Body of pancreas (tissue), 4 donors: Measurements from ENCODE around the gene SPATS2L. TPM values are rescaled to one million over a fixed set of nuclear protein-coding genes. Genes with fewer than 3 reads are reported as not detected.

Experiments
- ATAC-seq: fragments of 150-250 bp; one replicate; pipeline ENCODE4 v1.9.1; 2016
- DNase-seq, 4 donors: peaks; one replicate each; pipeline ENCODE4 v3.0.0-alpha.2; 2019
- H3K27ac ChIP-seq, 4 donors: fragments of 200-600 bp; sonication (generic); 1 replicate in 3 of 4; 2 replicates in 1 of 4; pipeline versions ENCODE4 v1.5.1 to v1.6.1; 2016 to 2019; ENCODE audit warnings: mild to moderate bottlenecking in 1 of 4, mixed read lengths in 1 of 4, moderate library complexity in 1 of 4
- H3K27me3 ChIP-seq, 2 donors: fragments of 200-600 bp; sonication (generic); one replicate each; pipeline ENCODE4 v1.6.0; 2016; ENCODE audit warnings: mild to moderate bottlenecking in 1 of 2
- H3K36me3 ChIP-seq, 2 donors: fragments of 200-600 bp; sonication (generic); replicated peaks in 1 of 2; 2 replicates each; pipeline ENCODE4 v1.5.1; 2016; ENCODE audit warnings: low read depth in 2 of 2; ENCODE audit not compliant: insufficient read depth in 1 of 2
- H3K4me1 ChIP-seq: fragments of 200-600 bp; sonication (generic); one replicate; pipeline ENCODE4 v1.6.0; 2016
- H3K4me3 ChIP-seq, 2 donors: fragments of 200-600 bp; sonication (generic); 1 replicate in 1 of 2; 2 replicates in 1 of 2; pipeline ENCODE4 v1.5.1; 2016 to 2019
- H3K9me3 ChIP-seq, 3 donors: fragments of 200-600 bp; sonication (generic); 1 replicate in 2 of 3; 2 replicates in 1 of 3; pipeline ENCODE4 v1.5.1; 2016
- CTCF ChIP-seq, 7 experiments: fragments of 450-650 bp in 4 of 7; fragments of 200-600 bp in 3 of 7; sonication (generic) in 3 of 7; IDR thresholded peaks; one replicate each; pipeline ENCODE4 v1.5.1; 2016 to 2019; ENCODE audit warnings: antibody characterized with exemption in 7 of 7
- POLR2A ChIP-seq, 3 donors: fragments of 450-650 bp; IDR thresholded peaks; one replicate each; pipeline ENCODE4 v1.6.1; 2016; ENCODE audit warnings: antibody characterized with exemption in 3 of 3, mild to moderate bottlenecking in 2 of 3
- WGBS, 2 donors: methylation state at CpG; one replicate each; pipeline ENCODE4 v1.1.5; 2017; 5-methylcytosine and 5-hydroxymethylcytosine counted together
- intact Hi-C: fragments of 100-400 bp; cut with DNase I; formaldehyde crosslinking; loops from one replicate; pipeline ENCODE4 v1.15.1; 2023
- total RNA-seq, 2 donors: library from RNA; depleted of rRNA; stranded (reverse); fragments of >200 nt; gene quantifications; one replicate each; pipeline ENCODE4 v1.1.0, GENCODE V29; 2016

Gene SPATS2L
- total RNA-seq, 2 donors from 2014 or later: 39.2 to 49.8 TPM

- Histone ChIP-seq H3K9me3 (no peaks in the 10 kb centered on the region), H3K4me1 (no peaks in the 10 kb centered on the region), H3K27me3 (no peaks in the 10 kb centered on the region), H3K36me3 (no peaks in the 10 kb centered on the region), H3K4me3 (no peak overlapping the region), H3K27ac (no peak overlapping the region)
- ATAC-seq (no peak), DNase-seq (no peak)
- intact Hi-C loops: no loop called here
- TF ChIP-seq POLR2A (IDR thresholded peaks at IDR 0.05): no peak
- TF ChIP-seq CTCF (IDR thresholded peaks at IDR 0.05): no peak
- WGBS, 2 donors: 67 to 80% methylated on average over 5 of the region's 5 CpGs
These were observed 31.0 kb upstream of the SPATS2L start for GRCh38 chr2:200275295-200276013.

- ATAC-seq: no peak
These were observed 30.0 kb upstream of the SPATS2L start for GRCh38 chr2:200276472-200276871.

GRCh38 chr2:200278694-200279316 is 27.7 kb upstream of the SPATS2L start:
- Histone ChIP-seq H3K27ac (no peak overlapping the region), H3K4me3 (no peak overlapping the region), H3K36me3 (no peaks in the 10 kb centered on the region), H3K9me3 (no peaks in the 10 kb centered on the region), H3K4me1 (no peaks in the 10 kb centered on the region), H3K27me3 (no peaks in the 10 kb centered on the region)
- TF ChIP-seq CTCF (IDR thresholded peaks at IDR 0.05): no peak
- TF ChIP-seq POLR2A (IDR thresholded peaks at IDR 0.05): no peak
- intact Hi-C loops: no loop called here
- no peak for ATAC-seq
- 55 to 67% methylated on average over 6 of the region's 6 CpGs for WGBS, 2 donors
- no peak for DNase-seq

More at GRCh38 chr2:200276472-200276871, 30.0 kb upstream of the SPATS2L start:
- intact Hi-C loops: no loop called here
- no peaks in the 10 kb centered on the region for H3K27me3 ChIP-seq
- H3K9me3 ChIP-seq: no peaks in the 10 kb centered on the region
- DNase-seq: no peak
- no peaks in the 10 kb centered on the region for H3K4me1 ChIP-seq
- H3K4me3 ChIP-seq: no peak overlapping the region
- H3K27ac ChIP-seq: no peak overlapping the region
- TF ChIP-seq POLR2A (IDR thresholded peaks at IDR 0.05): no peak
- no peak for TF ChIP-seq CTCF (IDR thresholded peaks at IDR 0.05)
- no peaks in the 10 kb centered on the region for H3K36me3 ChIP-seq
- 90 to 97% methylated on average over 2 of the region's 2 CpGs for WGBS, 2 donors

GRCh38 chr2:200279857-200280256 is 26.6 kb upstream of the SPATS2L start:
- ATAC-seq (no peak), DNase-seq (no peak)
- no peaks in the 10 kb centered on the region for H3K4me1 ChIP-seq
- no peak for TF ChIP-seq POLR2A (IDR thresholded peaks at IDR 0.05)
- TF ChIP-seq CTCF (IDR thresholded peaks at IDR 0.05): no peak
- H3K27ac ChIP-seq: no peak overlapping the region
- H3K4me3 ChIP-seq: no peak overlapping the region
- intact Hi-C loops: no loop called here
- H3K36me3 ChIP-seq: no peaks in the 10 kb centered on the region
- no peaks in the 10 kb centered on the region for H3K9me3 ChIP-seq
- H3K27me3 ChIP-seq: no peaks in the 10 kb centered on the region

GRCh38 chr2:200286578-200286977 is 19.9 kb upstream of the SPATS2L start:
- no peak for DNase-seq
- no peaks in the 10 kb centered on the region for H3K4me1 ChIP-seq
- ATAC-seq: no peak
- TF ChIP-seq CTCF (IDR thresholded peaks at IDR 0.05) (no peak), POLR2A (IDR thresholded peaks at IDR 0.05) (no peak)
- WGBS, 2 donors: 89 to 90% methylated on average over 1 of the region's 1 CpG
- H3K27ac ChIP-seq: no peak overlapping the region
- H3K36me3 ChIP-seq: no peaks in the 10 kb centered on the region
- no peaks in the 10 kb centered on the region for H3K27me3 ChIP-seq
- no peak overlapping the region for H3K4me3 ChIP-seq
- H3K9me3 ChIP-seq: no peaks in the 10 kb centered on the region
- intact Hi-C loops: no loop called here
